Bone marrow (tissue), 2 donors: ENCODE results near the gene ASF1A.

Source experiments
- DNase-seq, 2 donors: peaks; one replicate each; lab custom pipeline; 2025; lab: John Stamatoyannopoulos, UW

ASF1A gene

DNA sequence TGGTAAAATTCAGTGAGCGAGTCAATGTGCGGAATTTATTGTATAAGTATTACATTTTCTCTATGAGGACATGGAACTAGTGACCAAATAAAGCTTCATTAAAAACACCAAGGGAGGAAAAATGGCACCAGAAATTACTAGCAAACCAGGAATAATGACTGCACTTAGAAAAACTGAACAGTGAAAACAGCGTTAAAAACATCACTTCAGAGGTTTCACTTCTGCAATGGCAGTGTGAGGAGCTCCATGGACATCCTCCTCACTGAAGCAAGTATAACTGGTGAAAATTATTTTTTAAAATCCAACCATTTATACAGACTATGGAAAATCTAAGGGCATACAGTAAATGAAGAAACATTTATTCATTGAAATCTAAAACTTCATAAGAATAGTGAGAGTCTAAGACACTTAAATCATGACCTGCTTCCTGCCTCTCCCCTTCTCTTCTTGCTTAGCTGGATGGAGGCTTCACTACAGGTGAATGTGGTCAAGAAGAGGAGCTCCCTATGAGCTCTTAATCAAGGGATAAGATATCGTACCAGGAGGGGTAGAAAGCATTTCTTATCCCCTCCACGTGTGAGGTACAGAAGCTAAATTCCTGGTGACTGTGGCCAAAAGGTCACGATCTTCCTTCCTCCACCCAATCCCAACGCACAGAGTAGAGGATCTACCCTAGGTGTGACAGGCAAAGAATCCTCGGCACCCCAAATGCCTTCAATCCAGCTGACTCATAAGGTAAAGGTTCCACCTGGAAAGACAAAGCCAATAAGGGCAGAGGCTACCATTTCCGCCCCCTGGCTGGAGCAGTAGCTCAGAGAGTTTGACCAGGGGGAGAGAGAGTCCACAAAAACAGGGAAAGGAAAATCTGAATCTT, 12.3 kb upstream of the ASF1A start:
- DNase-seq: no peak

DNA sequence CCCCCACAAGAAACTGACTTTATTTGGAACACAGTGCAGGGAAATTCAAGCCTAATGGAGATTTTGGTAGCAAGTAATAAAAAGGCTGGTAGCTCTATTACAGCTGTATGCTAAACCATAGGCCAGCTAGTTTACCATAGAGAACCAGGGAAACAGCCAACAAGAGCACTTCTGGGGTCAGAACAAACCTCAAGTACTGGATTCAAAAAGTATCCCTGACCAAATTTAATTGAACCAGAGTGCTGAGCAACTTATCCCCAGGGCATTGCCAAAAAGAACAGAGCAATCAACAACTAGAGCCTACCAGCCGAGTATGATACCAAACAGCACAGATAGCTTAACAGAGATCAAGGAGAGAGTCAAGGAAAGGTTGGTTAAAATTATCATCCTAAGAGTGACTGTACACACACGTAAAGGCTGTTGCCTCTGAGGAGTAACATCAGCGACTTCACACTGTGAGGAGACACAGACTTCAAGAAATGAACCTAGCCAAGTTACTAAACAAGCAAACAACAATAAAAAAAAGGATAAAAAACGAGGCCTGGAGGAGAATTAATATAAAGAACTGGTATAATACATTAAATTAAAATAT, 11.5 kb upstream of the ASF1A start:
- DNase-seq: no peak

DNA sequence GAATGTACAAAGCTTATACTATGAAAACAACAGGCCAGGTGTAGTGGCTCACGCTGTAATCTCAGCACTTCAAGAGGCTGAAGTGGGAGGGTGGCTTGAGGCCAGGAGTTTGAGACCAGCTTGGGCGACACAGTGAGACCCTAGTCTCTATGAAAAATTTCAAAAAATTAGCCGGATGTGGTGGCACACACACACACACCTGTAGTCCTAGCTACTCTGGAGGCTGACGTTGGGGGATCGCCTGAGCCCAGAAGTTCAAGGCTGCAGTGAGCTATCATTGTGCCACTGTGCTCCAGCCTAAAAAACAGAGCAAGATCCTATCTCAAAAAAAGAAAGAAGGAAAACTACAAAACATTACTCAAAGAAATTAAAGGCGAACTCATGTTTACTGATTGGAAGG, 7.3 kb upstream of the ASF1A start:
- DNase-seq: no peak

DNA sequence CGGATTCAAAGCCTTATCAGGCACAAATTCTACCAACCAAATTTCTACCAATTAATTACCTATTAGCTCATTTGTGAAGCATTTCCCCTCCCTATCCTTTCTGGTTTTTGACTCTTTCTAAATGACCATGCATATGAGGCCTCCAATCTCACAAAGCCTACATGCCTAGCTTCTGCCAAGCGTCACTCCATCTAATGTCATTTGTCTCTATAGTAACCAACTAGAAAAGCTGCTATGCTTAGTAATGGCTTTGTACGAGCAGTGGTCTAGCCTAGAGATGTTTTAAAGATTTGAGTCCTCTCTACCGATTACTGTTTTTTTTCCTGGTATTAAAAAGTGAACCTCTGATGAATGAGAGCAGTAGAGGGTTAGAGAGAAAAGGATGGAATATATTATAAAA, 4.8 kb upstream of the ASF1A start:
- DNase-seq: no peak

DNA sequence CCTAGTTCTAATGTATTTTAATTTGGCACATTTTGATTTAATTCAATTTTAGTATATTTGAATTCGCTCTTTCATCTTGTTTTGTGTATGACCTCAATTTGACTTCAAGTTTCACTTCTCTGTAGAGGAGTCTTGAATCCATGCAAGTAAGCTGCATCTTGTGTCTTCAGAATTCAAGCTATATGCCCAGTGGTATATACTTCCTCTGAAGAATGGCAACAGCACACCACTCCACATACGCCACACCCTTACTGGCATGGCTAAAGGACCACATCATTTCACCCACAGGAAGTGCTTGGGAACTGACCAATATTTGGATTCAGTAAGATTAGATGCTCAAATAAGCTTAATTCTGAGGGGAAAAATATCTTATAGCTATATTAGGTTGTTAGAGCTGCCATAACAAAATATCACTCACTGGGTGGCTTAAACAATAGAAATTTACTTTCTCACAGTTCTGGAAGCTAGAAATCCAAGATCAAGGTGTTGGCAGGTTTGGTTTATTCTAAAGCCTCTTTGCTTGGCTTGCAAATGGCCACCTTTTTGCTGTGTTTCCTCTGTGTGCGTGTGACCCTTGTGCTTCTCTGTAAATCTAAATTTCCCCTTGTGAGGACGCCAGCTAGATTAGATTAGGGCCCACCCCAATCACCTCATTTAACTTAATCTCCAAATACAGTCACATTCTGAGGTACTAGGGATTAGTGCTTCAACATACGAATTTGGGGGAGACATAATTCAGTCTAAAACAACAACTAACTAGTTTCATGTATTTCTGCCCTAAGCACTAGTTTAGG, 2.8 kb upstream of the ASF1A start:
- no peak for DNase-seq

DNA sequence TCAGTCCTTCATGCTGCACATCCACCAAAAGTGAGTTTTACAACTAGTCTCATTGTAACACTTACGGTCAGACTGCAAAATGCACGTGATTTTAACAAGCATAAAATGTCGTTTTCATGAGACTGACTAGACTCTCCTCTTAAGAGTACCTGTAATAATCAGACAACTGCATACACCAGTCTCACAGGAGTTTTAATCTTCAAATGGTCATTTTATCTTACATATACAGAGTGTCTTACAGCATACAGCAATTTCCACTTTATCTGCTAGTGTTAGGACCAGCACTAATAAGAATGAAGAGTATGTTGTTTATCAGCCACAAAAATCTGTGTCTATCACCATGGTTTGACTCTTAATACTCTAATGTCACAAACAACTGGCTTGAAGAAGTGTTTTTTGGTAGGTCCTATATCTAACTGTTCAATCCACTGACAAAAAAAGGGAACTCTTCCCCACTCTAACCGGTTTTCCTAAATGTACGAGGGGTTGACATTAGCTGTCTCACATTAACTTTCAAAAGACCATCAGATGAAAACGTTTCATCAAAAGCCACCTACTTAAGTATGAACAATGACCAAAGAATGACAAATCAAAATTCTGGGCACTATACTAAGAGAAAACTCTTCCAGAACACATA, 1.5 kb upstream of the ASF1A start:
- DNase-seq: no peak

DNA sequence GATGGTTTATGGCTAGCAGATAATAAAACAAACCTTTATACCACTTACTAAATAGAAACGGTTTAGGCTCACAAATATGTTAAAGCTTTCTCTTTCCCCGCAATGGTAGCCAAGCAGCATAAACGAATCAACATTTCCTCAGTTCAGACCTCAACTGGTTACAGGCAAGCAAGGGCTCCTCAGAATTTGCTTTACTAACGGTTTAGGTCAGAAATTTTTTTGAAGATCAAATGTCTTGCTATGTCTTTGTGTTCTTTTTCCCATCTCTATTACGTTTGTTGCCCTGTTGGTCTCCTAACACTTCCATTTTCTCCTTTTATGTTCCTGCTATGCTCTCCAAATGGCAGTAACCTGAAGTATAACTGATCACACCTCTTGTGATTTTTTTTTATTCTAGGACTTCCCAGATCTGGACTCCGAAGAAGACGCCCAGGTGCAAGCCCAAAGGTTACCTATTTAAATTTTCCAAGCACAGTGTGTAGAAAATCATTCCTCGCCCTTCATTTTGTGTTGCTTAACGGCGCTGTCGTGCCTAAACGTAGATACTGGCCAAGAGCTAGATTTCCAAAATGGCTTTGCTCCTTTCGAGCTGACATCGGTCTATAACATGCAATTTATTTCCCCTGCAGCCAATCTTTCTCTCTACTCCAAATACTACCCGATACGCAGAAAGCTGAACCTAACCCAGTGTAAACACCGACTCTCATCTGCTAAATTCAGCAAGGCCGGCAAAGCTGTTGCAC, 717 bp upstream of the ASF1A start:
- peak; percentile 32 to 81 for DNase-seq

DNA sequence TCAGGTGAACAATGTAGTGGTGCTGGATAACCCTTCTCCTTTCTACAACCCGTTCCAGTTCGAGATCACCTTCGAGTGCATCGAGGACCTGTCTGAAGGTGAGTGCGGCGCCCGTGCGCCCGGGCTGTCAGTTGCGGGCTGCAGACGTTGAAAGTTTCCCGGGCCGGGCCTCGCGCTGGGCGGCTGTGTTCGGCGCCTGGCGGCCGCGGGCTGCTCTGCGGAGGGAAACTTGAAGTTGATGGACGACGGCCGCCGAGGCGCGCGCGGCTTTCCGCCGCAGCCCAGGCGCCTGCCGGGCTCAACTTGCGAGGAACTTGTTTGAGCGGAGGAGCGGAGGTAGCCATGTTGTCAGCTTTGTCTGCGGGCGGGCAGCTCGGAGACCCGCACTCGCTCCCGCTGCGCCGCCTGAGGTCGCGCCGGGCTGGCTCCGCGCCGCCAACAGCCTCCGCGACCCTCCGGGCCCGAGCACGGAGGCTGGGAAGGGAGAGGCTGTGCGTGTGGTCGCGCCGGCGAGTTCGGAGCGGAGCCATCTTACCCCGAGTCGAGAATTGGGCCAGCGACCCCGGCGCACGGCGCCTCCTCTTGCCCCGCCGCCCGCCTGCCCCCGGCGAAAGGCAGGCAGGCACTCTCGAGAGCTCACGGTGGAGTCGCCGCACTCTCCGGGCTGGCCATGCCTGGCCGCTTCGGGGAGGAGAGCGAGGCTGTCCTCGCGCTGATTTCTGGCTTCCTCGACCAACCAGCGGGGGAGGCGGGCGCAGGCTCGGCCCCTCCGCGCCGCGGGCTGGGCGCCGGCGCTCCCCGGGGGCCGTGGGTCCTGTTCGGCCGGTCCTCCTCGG, 691 bp downstream of the ASF1A start:
- peak; percentile 24 to 67 for DNase-seq

DNA sequence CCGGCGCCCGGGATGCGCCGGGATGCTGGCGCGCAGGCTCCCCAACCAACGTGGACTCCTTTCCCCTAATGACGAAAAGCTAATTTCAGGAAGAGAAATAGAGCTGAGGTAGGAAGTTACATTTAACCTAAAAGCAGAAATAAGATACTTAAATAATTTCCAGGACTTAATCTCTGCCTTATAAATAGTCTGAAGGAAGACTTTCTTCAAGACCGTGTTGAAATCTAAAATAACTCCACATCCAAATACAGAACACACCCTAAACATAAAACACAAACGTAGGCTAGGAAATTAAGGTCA, 1.3 kb downstream of the ASF1A start:
- no peak for DNase-seq

DNA sequence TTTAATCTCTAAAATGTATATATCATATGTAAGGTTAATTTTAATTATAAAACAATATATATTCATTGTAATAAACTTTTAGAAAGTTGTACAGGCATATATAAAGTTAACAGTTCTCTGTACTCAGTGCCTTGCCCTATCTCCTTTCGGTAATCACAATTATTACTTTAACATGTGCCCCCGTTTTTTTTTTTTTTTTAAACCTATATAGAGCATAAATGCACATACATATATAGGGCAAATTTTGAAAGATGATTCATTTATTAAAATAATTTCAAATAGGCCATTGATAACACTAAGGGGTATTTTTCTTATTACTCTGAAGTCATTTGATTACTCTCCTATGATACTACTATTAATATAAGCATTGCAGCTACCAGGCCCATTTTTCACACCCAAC, 1.9 kb downstream of the ASF1A start:
- DNase-seq: no peak

DNA sequence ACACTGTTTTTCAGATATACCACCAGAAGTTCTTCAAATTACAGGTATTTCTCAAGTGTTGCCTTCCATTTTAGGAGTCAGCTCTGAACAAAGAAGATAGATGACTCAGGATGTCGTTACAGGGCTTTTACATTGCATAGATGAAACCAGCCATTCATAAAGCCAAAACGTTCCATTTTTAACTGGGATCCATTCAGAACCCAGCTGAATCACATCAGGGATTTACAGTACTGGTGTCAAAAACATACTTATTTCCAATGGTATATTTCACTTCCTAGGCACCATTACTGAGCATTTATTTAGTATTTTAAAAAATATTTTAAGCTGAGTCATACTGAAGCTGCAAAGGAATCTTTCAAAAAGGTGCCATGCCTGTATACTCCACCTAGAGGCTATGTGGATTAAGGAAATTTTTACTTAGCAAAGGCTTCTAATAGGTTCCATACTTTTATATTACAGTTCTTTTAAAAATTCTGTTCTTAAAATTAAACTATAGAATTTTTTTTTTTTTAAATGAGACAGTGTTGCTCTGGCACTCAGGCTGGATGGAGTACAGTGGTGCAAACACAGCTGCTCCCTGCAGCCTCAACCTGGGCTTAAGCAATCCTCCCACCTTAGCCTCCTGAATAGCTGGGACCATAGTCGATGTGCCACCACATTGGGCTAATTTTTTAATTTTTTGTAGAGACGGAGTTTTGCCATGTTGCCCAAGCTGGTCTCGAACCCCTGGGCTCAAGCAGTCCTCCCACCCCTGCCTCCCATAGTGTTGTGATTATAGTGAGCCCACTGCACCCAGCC, 2.6 kb downstream of the ASF1A start:
- DNase-seq: peak in 1 of 2 donors; percentile 18

DNA sequence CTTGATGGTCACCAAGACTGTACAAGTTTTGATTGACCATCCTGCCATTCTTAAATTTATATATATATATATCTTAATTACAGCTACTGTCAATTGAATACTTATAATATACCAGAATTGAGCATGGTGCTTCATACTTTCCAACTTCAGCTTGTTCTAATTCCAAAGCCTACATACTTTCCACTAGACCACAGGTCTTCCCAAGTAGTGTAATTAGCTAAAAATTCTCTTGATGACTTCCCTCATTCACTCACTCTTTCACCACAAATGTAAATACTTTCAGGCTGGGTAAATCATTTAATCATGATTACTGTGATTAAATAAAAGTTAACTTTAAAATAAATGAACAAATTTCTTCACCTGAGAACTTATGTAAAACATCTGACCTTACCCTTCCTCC, 3.4 kb downstream of the ASF1A start:
- DNase-seq: no peak

DNA sequence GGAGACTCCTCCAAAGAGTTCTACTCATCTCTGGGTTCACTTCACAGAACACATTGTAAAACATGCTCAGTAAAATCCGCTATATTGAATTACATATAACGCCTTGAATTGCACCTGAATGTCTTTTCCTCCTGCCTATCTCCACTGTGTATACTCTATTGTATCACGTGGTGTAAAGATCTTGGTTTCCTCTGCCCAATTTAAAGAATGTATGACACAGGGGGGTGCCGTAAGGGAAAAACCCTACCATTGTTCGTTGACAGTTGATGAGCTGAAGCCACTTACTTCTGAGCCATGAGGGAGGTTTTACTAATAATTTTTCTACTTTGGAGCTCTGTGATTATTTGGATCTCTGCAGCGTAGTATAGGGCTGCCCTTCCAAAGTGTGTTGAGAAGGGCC, 6.0 kb downstream of the ASF1A start:
- no peak for DNase-seq

DNA sequence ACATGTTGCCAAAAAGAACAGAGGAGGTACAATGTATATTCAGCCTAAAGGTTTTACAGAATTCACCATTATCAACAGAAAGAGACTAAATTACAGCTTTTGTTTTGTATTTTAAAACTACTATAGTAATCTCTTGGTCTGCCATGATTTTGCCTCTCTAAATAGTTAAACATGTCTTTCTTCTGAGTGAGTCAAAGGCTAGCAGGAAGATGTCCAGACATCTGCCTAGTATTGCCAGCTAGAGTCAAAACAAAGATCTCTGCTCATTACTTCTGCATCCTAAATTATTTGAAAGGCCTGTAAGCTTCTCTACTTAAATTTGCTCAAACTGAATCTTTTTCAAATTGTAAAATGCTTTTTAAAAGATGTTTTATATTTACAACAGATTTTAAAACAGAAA, 8.8 kb downstream of the ASF1A start:
- no peak for DNase-seq

DNA sequence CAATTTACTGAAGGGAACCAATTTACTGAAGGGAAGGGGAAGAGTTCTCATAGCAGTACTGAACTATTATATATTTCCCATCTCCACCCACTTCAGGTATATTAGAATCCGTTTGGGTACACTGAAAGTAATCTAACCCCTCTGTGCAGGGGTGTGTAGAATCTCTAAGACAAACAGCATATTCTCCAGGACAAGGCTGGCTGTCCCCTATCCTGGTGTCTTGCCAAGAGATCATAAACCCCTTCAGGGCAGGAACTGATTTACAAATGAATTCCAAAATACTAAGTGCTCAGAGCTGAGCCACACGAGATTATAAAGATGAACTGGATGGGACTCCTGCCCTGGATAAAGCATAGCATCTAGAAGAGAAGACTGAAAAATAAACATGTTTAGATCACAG, 9.2 kb downstream of the ASF1A start:
- no peak for DNase-seq

DNA sequence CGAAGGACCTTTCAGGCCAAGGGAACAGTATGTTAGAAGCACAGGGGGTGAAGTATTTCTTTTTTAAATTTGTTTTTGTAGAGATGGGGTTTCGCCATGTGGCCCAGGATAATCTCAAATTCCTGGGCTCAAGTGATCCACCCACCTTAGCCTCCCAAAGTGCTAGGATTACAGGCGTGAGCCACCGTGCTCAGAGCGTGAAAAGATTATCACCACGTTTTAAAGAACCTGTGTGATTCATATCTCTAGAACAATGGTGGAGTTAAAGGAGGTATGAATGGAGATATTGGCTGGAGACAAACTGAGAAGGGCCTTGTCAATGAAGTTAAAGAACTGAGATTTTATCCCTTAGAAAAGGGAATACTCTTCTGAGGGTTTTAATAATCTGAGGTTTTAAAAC, 9.7 kb downstream of the ASF1A start:
- DNase-seq: no peak

DNA sequence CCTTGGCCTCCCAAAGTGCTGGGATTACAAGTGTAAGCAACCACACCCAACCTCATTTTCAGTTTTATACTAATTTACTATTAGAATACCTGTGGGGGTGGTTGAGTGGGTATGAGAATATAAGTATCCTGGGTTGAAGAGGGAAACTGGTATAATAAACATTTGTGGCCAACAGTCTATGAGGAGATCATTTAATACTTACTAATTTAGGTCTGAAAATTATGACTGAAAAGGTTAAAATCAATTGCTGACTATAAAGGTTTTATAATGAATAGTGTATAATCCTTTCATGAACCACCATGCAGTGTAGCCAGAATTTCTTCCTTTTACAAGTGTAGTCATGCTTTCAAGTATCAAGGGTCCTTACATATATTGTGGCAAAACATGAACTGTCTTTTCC, 11.1 kb downstream of the ASF1A start:
- DNase-seq: no peak

DNA sequence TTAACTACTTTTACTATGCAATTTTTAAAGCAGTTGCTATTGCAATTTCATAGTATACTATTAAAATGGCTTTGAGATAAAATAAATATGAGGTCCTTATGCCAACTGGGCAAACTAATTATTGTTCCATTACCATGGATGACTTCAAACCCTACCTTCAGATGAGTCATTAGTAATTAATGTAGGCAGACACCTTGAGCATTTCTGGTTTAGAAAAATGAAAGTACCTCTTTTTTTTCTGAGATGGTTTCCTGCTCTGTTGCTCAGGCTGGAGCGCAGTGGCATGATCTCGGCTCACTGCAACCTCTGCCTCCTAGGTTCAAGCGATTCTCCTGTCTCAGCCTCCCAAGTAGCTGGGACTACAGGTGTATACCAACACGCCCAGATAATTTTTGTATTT, 11.9 kb downstream of the ASF1A start:
- DNase-seq: no peak

DNA sequence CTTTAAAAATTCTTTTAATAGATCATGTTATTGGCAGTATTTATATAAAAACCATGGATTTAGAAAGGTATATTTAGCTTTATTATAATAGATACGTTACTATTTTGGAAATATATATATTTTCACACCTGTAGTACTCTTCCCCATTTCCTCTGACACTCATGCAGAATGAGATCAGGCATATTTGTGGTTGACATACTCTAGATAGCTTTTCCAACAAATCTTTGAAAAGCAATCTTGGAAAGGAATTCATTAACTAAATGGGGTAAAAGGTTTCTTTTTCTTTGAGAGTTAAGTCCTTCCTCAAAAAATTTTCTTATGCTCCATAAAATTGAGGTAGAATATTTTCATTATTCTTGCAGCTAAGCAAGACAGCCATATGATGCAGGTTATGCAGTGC, 14.5 kb downstream of the ASF1A start:
- no peak for DNase-seq

DNA sequence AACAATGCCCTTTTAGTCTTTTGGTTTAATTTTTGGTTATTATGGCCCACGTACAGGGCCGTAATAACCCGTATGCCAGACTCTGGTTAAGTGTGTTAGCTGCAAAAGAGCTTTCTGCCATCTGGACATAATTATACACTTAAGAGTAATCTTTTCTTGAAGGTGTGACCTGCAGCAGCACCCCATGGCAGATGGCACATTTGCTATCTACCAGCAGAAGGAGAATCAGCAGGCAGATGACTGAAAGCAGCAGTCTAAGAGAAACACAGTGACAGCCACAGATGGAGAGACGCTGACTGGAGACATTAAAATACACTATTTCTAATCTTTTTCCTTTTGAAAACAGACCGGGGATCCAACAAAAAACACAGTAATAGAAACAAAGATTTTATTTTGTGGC, 18.7 kb downstream of the ASF1A start:
- DNase-seq: no peak
